GM12873 (cell line): Measurements from ENCODE around the gene SLC50A1.

Experiments used
- CTCF ChIP-seq: IDR thresholded peaks from 2 replicates; pipeline ENCODE4 v1.5.1; 2012; ENCODE audit warnings: low read depth, mild to moderate bottlenecking, moderate library complexity, low read length, control low read depth; ENCODE audit not compliant: insufficient read depth; ENCODE audit errors: missing control alignments

Gene SLC50A1, protein sequence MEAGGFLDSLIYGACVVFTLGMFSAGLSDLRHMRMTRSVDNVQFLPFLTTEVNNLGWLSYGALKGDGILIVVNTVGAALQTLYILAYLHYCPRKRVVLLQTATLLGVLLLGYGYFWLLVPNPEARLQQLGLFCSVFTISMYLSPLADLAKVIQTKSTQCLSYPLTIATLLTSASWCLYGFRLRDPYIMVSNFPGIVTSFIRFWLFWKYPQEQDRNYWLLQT

GRCh38 chr1:155135415-155136028, at the start of gene SLC50A1:
Gene SLC50A1, plus strand, starts transcription at chr1:155135852. Its CDS starts 60 bp downstream, at chr1:155135912.
- no peak for TF ChIP-seq CTCF

GRCh38 chr1:155086128-155086741, 49.4 kb upstream of the SLC50A1 start:
- TF ChIP-seq CTCF, result peak; percentile 98

DNA sequence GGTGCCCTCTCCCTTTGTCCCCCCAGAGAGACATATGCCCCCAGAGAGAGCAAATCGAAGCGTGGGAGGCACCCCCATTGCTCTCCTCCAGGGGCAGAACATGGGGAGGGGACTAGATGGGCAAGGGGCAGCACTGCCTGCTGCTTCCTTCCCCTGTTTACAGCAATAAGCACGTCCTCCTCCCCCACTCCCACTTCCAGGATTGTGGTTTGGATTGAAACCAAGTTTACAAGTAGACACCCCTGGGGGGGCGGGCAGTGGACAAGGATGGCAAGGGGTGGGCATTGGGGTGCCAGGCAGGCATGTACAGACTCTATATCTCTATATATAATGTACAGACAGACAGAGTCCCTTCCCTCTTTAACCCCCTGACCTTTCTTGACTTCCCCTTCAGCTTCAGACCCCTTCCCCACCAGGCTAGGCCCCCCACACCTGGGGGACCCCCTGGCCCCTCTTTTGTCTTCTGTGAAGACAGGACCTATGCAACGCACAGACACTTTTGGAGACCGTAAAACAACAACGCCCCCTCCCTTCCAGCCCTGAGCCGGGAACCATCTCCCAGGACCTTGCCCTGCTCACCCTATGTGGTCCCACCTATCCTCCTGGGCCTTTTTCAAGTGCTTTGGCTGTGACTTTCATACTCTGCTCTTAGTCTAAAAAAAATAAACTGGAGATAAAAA, 48.7 kb upstream of the SLC50A1 start:
- TF ChIP-seq CTCF, result no peak

GRCh38 chr1:155091071-155092051, 44.3 kb upstream of the SLC50A1 start:
- TF ChIP-seq CTCF, result peak; percentile 99

DNA sequence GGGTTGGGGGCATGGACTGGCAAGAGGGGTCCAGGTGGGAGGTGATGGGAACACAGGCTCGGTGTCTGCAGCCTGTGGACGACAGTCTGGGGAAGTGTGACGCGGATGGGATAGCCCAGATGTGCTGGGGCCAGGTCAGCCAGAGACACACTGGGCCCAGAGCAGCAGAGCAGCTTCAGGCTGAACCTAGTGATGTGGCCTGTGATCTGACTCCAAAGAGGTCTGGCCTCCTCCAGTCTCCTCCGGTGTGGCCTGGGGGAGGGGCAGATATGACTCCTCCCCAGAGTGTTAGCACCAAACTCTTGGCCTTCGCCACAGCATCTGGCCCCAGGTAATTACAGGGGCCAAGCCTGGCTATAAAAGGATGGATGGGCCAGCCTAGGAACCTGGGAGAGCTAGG, 43.5 kb upstream of the SLC50A1 start:
- no peak for TF ChIP-seq CTCF

DNA sequence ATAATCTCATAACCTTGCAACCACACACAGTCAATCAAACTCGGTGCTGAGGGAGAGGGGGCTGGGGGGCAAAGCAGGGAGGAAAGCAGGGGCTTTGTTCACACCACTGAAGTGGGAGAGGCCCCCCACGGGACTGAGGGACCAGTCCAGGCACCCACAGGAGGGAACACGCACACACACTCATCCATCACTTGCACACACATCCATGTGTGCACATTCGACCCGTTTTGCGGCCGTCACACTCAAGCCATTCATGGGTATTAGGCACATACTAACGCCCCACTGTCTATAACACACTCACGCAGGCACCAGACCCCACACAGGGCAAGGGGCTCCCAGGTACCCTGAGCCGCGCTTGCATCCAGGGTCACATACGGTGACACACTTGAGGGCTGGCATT, 43.0 kb upstream of the SLC50A1 start:
- TF ChIP-seq CTCF, result no peak
